Stimulated activated CD8-positive, alpha-beta memory T cell treated with anti-CD3 and anti-CD28 coated beads, Interleukin-12 subunit alpha, Interleukin-12 subunit beta, amount 100 ng/mL, for 4 hours (primary cell): ENCODE results near the gene EDN2.

Experiments used
- DNase-seq: peaks from one replicate; pipeline ENCODE4 v3.0.0-alpha.2; 2020; ENCODE audit warnings: low read depth

Gene EDN2

DNA sequence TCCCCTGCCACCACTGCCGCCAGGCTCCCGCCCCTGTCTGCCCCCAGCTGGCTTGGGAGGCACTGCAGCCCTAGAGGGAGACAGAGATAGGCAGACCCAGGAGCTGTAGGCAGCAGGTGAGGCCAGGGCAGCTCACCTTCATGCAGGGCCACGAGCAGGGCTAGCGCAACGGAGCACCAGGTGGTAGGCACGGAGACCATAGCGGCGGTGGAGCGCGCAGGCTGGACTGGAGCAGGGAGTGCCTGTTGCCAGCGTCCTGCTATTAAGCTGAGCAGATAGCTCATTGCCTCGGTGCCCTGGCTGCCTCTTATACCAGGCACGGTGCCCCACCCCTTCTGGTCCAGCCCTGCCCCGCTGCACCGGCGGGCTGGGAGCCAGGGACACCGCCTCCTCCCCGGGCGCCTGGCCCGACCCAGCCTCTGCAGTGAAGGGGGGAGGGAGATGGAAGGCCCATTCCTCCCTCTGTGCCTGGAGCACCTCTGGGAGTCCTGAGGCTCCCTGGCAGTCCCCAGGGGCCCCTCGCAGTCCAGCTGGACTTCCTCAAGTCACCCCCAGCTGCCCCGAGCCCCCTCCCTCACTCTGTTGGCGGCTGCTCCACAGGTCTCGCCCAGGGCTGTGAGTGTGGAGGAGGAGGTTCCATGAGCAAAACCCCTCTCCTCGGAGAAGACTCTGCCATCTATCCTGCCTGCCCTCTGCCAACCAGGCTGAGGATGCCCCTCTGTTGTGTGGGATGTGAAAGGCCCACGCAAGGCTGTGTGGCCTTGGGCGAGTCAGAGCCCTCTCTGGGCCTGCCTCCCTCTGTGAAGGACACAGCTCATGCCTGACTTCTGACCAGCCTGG, at the start of gene EDN2:
TSS of gene EDN2 (minus strand) at position 282 of the 840 bp plus-strand sequence. CDS start at position 200, 82 bp downstream.
- DNase-seq: no peak

DNA sequence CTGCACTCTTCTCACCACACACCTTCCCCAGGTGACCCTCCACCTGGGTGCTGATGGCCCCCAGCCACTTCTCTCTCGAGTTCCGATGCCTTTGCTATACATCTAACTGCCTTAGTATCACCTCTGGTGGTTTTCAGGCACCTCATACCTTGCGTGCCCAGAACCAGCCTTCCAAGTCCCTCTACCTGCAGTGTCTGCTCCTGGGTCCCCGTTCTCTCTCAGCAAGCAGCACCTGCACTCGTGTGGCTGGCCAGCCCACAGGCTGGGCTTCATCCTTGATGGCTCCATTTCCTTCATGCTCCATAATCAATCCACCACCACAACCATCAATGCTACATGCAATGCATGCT, 49.2 kb upstream of the EDN2 start:
- no peak for DNase-seq

DNA sequence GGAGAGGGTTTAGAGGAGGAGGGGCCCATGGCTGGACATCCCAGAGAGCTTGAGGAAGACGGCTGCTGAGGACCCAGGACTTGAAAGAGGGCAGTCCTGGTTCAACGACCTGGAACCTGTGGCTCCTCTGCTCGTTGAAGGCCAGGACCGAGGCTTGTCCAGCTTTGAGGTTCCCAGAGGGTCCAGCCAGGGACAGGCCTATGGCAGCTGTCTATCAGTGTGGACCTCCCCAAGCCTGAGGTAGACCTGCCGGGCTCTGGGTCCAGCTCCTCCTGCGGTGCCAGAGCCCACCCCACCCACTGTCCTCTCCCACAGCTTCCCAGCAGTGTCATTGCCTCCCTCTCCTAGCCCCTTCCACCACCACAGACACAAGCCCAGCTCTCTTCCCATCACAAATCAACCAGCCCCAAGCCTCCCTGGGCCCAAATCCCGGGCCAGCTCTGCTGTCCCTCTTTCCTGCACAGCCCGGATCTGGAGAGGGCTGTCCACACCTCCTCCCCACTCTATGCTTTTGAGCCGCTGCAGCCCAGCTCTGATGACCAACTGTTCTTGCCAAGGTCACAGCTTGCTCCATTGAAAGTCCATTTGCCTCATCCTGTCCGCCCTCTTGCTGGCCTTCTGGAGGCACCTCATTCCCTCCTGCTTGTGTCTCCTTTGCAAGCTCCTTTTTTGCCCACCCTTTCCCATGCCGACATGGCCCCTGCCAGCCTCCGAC, 48.7 kb upstream of the EDN2 start:
- DNase-seq: no peak

DNA sequence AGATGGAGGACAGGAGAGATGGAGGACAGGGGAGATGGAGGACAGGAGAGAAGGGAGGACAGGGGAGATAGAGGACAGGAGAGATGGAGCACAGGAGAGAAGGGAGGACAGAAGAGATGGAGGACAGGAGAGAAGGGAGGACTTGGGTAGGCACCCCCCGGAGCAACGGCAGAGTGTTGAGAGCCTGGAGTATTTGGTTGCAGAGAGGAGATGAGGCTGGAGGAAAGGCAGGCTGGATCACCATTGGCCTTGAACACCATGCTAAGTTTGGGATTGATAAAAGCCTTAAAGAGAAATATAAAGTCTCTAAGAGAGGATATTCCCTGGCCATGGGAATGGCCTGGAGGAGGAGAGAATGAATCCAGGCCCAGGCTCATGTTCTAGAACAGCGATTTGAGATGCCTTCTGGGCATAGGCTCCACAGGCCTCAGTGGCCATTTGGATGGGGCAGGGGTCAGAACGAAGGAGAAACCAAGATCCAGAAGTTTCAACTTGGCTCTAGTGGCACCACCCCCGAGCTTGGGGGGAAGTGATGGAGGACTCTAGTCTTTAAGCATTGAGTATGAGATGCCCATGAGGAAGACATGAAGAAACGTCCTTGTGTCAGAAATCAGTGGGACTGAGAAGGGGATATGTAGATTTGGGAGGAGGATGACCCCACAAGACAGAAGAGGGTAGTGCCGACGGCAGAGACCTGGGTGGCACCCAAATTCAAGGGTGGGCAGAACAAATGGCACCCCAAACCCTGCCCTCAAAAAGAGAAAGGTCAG, 47.9 kb upstream of the EDN2 start:
- no peak for DNase-seq

GRCh38 chr1:41530411-41530810, 45.9 kb upstream of the EDN2 start:
- DNase-seq: no peak

- DNase-seq: no peak
Measured at GRCh38 chr1:41529621-41530395, 45.3 kb upstream of the EDN2 start.

GRCh38 chr1:41528726-41529605, 44.5 kb upstream of the EDN2 start:
- DNase-seq: no peak

DNA sequence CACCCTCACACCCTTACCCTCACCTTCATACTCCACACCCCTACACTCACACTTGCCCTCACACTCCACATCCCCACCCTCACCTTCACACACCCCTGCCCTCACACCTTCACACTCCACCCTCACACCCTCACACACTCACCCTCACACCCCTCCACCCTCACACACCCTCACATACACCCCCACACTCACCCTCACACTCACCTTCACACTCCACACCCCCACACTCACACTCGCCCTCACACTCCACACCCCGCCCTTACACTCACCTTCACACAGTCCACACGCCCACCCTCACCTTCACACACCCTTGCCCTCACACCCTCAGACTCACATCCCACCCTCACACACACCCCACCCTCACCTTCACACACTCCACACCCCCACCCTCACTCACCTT, 43.6 kb upstream of the EDN2 start:
- DNase-seq: no peak

- no peak for DNase-seq
Measured at GRCh38 chr1:41526956-41527561, 42.6 kb upstream of the EDN2 start.

GRCh38 chr1:41525891-41526587, 41.6 kb upstream of the EDN2 start:
- DNase-seq: no peak

DNA sequence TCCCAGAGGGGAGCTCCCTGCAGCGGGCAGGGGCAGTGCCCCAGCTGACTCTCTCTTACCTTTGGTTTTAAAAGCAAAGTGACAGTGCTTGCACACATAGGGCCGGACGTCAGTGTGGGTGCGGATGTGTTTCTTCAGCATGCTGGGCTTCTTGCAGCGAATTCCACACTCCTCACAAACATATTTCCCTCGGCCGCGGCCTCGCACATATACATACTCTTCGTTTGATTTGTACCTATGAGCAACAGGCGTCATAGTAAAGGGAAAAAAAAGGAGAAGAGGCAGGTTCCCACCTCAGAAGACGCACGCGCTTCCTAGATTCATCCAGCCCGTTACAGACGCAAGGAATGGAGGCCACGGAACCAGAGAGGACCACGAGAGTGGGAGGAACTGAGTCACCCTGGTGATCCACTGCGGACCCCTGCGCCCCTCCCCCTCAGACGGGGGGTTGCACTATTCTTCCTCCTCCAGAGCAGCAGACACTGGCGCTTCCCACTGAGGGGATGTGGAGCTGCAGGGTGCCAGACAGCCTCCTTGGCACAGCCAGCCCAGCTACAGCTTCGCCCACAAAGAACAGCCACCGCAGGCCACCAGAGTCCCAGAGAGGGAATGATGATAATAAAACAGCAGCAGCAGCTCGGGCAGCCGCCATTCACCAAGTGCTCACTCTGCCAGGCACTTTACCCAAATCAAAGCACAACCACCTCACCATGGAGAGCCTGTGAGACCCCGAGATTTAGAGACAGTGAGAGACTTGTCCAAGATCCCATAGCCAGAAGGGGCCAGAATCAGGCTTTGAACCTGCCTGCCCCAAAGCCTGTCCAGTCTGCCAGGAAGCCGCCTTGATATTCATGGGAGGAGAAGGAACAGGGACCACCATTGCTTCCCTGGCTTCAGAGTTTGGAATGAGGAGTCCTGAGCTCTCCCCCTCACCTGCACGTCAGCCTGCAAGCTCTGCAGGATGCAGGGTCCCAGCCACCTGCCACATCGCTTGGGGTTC, 40.5 kb upstream of the EDN2 start:
- DNase-seq: no peak

GRCh38 chr1:41523949-41524675, 39.6 kb upstream of the EDN2 start:
- DNase-seq: no peak

- DNase-seq: no peak
Measured at GRCh38 chr1:41523071-41523470, 38.6 kb upstream of the EDN2 start.

DNA sequence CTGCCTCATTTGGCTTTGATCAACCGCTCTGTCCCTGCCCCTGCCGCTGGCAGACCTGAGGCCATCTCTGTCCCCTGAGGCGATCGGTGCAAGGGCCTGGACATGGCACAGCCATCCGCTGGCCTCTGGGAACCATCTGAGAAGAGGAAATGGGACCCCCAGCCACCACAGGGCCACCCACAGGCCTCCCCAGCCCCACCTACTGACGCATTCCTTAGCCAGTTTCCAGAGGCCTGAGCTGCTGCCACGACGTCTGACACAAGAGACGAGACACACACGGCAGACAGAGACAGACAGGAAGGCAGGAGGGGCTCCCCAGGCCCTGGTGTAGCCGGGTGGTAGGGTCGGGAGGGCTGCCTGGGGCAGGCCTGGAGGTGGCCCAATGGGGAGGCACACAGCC, 37.3 kb upstream of the EDN2 start:
- no peak for DNase-seq

DNA sequence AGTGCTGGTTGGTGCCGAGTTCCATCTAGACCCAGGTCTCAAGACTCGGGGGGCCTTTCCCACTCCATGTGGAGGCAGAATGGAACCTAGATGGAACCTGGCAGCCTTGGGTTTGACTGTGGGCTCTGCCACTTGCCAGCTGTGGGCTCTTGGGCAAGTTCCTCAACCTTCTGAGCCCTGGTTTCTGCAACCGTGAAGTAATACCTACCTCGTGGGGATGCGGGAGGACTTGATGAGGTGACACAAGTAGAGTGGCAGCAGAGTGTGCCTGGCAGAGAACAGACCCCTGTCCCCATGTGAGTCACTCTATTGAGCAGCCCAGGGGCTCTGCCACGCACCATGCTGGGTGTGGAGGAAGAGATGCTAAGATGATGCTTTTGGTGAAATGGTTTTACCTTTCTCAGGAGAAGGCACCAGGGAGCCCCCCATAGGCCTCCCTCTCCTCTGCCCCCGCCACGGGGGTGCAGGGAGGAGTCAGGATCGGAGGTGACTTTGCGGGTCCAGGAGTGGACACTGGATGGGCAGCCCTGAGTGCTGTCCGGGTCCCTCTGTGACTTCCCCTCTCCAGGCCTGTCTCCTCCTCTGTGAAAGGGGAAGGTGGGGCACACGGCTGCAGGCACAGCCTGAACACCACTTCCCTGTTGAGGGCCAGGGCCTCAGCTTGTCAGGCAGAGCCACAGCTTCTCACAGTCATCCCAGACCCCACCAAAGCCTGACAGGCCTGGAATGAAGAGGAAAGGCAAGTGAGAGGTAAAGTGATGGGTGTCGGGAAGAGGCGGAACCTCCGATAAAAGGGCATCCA, 36.7 kb upstream of the EDN2 start:
- DNase-seq: no peak

DNA sequence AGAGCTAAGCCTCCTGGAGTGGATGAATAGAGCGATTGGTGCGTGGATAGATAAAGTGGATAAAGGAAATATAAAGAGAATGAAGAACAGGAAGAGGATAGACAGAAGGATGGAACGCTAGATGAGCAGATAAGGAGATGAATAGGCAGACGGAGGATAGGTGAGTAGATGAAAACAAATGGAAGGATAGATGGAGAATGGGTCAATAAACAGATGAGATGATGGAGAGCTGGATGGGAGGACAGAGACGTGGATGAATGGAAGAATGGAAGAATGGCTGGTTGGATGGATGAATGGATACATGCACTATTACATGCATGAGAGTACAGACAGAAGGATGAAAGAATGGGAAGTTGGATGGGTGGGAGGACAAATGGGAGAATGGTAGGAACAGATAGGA, 35.2 kb upstream of the EDN2 start:
- DNase-seq: no peak

DNA sequence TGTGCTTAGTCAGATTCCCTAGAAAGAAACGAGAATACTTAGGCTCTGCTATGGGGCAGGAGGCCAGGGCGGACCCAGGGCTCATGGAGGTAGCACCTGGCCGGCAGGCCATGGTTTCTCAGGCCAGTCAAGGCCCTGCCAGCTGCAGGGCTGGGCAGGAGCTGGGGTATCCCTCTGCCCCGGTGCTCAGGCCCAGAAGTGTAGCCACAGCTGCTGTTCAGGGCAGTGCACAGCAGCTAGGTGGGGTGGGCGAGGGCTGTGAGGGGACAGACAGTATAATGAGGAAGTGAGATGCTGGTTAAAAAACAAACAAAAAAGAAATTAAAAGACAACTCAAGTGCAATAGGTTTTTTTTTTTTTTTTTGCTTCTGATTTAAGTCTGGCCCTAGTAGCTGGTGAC, 34.0 kb upstream of the EDN2 start:
- DNase-seq: no peak
